Measurements from ENCODE around the gene SHC2. TPM values are rescaled to one million over a fixed set of nuclear protein-coding genes. Genes with fewer than 3 reads are reported as not detected.
"Not testable (repeated sequence)": the region's sequence is repeated elsewhere in the genome, so short reads cannot be mapped to it uniquely, and the experiment has no call there.

Gene SHC2
- total and polyA plus RNA-seq, 2 donors (not counting 3 experiments of a cell fraction or from before 2014, with no cell fraction given), result 7.5 to 11.8 TPM

GRCh38 chr19:428149-428548 is 32.7 kb downstream of the SHC2 start:
- no peaks in the 10 kb centered on the region for H3K9me1 ChIP-seq (replicated peaks; ENCODE audit: control insufficient read depth, extremely low read depth, insufficient read depth, low read length)

GRCh38 chr19:427675-428074 is 33.2 kb downstream of the SHC2 start:
- DNase-seq (ENCODE audit: low read depth, low spot score); H3K9me1 ChIP-seq (replicated peaks; ENCODE audit: control insufficient read depth, extremely low read depth, insufficient read depth, low read length); H3K4me2 ChIP-seq (ENCODE audit: insufficient read depth, low read length); dilution Hi-C loops (cut with MboI; ENCODE audit: extremely low pct_ligation_motif_present, low sequenced_read_pairs); CTCF ChIA-PET; H3K27ac ChIP-seq (ENCODE audit: insufficient read depth, low read depth, low read length); H3K9ac ChIP-seq (replicated peaks; ENCODE audit: extremely low read depth, insufficient read depth, low read length); H3K4me3 ChIP-seq (replicated peaks in 1 of 3; ENCODE audit: insufficient read depth in 1 of 3, low read depth in 1 of 3, low read length in 3 of 3); H4K20me1 ChIP-seq (replicated peaks; ENCODE audit: control insufficient read depth, extremely low read depth, insufficient read depth, low read length); intact Hi-C loops (cut with micrococcal nuclease); H3K4me1 ChIP-seq (ENCODE audit: control insufficient read depth, extremely low read depth, insufficient read depth, low read length); H3K79me2 ChIP-seq (ENCODE audit: control insufficient read depth, insufficient read depth, low read length); H3K27me3 ChIP-seq (ENCODE audit: control insufficient read depth in 2 of 2, insufficient read depth in 2 of 2, low read length in 2 of 2); BruUV-seq (replicated peaks); H2AFZ ChIP-seq (ENCODE audit: low read depth, low read length); FAIRE-seq; POLR2A ChIA-PET; H3K36me3 ChIP-seq (ENCODE audit: control insufficient read depth in 2 of 2, extremely low read depth in 1 of 2, insufficient read depth in 2 of 2, low read length in 2 of 2); H3K9me3 ChIP-seq (replicated peaks; ENCODE audit: control insufficient read depth, insufficient read depth, low read length): not testable (repeated sequence)

More at GRCh38 chr19:428149-428548, 32.7 kb downstream of the SHC2 start:
- ChIA-PET CTCF (no interaction called here), POLR2A (no interaction called here)
- H4K20me1 ChIP-seq (replicated peaks; ENCODE audit: control insufficient read depth, extremely low read depth, insufficient read depth, low read length), result no peaks in the 10 kb centered on the region
- no peak overlapping the region for H3K4me3 ChIP-seq (replicated peaks in 1 of 3; ENCODE audit: insufficient read depth in 1 of 3, low read depth in 1 of 3, low read length in 3 of 3)
- no peaks in the 10 kb centered on the region for H3K9me3 ChIP-seq (replicated peaks; ENCODE audit: control insufficient read depth, insufficient read depth, low read length)
- DNase-seq (ENCODE audit: low read depth, low spot score) (no peak), FAIRE-seq (no peak)
- H3K27me3 ChIP-seq (ENCODE audit: control insufficient read depth in 2 of 2, insufficient read depth in 2 of 2, low read length in 2 of 2), result no peaks in the 10 kb centered on the region
- intact Hi-C loops (cut with micrococcal nuclease), result no loop called here
- H3K27ac ChIP-seq (ENCODE audit: insufficient read depth, low read depth, low read length), result no peak overlapping the region
- H3K4me1 ChIP-seq (ENCODE audit: control insufficient read depth, extremely low read depth, insufficient read depth, low read length), result no peaks in the 10 kb centered on the region
- dilution Hi-C loops (cut with MboI; ENCODE audit: extremely low pct_ligation_motif_present, low sequenced_read_pairs), result no loop called here
- H3K9ac ChIP-seq (replicated peaks; ENCODE audit: extremely low read depth, insufficient read depth, low read length), result no peak overlapping the region
- no peak overlapping the region for H3K4me2 ChIP-seq (ENCODE audit: insufficient read depth, low read length)
- BruUV-seq (replicated peaks), result no TSS peak
- no peaks in the 10 kb centered on the region for H3K79me2 ChIP-seq (ENCODE audit: control insufficient read depth, insufficient read depth, low read length)
- TF ChIP-seq POLR2AphosphoS5 (IDR thresholded peaks at IDR 0.05; ENCODE audit: insufficient read depth, low read depth, low read length) (no peak), EZH2 (IDR thresholded peaks at IDR 0.05; ENCODE audit: borderline replicate concordance, low read depth, low read length, severe bottlenecking) (no peak), MYC (IDR thresholded peaks at IDR 0.05; ENCODE audit: low read depth, low read length) (no peak), MAX (IDR thresholded peaks at IDR 0.05; ENCODE audit: insufficient read depth, insufficient read length) (no peak), FOS (IDR thresholded peaks at IDR 0.05; ENCODE audit: borderline replicate concordance, insufficient read depth, low read length) (no peak), POLR2A (IDR thresholded peaks at IDR 0.05; ENCODE audit: low read depth, low read length) (no peak), GATA2 (IDR thresholded peaks at IDR 0.05; ENCODE audit: insufficient read depth, insufficient read length, low read depth, low read length) (no peak), JUN (IDR thresholded peaks at IDR 0.05; ENCODE audit: borderline replicate concordance, insufficient read depth, insufficient read length, low read depth) (no peak)
- TF ChIP-seq, protein P1, sequence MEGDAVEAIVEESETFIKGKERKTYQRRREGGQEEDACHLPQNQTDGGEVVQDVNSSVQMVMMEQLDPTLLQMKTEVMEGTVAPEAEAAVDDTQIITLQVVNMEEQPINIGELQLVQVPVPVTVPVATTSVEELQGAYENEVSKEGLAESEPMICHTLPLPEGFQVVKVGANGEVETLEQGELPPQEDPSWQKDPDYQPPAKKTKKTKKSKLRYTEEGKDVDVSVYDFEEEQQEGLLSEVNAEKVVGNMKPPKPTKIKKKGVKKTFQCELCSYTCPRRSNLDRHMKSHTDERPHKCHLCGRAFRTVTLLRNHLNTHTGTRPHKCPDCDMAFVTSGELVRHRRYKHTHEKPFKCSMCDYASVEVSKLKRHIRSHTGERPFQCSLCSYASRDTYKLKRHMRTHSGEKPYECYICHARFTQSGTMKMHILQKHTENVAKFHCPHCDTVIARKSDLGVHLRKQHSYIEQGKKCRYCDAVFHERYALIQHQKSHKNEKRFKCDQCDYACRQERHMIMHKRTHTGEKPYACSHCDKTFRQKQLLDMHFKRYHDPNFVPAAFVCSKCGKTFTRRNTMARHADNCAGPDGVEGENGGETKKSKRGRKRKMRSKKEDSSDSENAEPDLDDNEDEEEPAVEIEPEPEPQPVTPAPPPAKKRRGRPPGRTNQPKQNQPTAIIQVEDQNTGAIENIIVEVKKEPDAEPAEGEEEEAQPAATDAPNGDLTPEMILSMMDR (IDR thresholded peaks at IDR 0.05; ENCODE audit: extremely low read depth in 1 of 2, insufficient read depth in 1 of 2, low read depth in 1 of 2, low read length in 2 of 2), result no peak
- H2AFZ ChIP-seq (ENCODE audit: low read depth, low read length), result no peak overlapping the region
- H3K36me3 ChIP-seq (ENCODE audit: control insufficient read depth in 2 of 2, extremely low read depth in 1 of 2, insufficient read depth in 2 of 2, low read length in 2 of 2), result no peaks in the 10 kb centered on the region

Data from endothelial cell of umbilical vein (primary cell).